Measurements from ENCODE around the gene ME1.

GRCh38 chr6:83169511-83169910 lies 261.3 kb downstream of the ME1 start:
- no peak for TF ChIP-seq CTCF (IDR thresholded peaks at IDR 0.05; ENCODE audit: poor library complexity)
- TF ChIP-seq EZH2 (IDR thresholded peaks at IDR 0.05; ENCODE audit: borderline replicate concordance) = no peak
